OCI-LY7 (cell line): ENCODE results near the gene TTC7B.

Experiments
- CTCF ChIP-seq: fragments of 200-600 bp; sonication (generic); conservative IDR thresholded peaks from 2 replicates; pipeline ENCODE4 v1.5.1; 2014; ENCODE audit warnings: mild to moderate bottlenecking, antibody characterized with exemption, low read length, moderate library complexity, mixed read lengths
- EZH2phosphoT487 ChIP-seq: fragments of 200-600 bp; sonication (generic); IDR thresholded peaks from 2 replicates; pipeline ENCODE4 v1.6.1; 2018; ENCODE audit warnings: low read depth, borderline replicate concordance, mild to moderate bottlenecking, mixed run types, antibody characterized with exemption, low read length, moderate library complexity, mixed read lengths

GRCh38 chr14:90645842-90646443, 170.3 kb downstream of the TTC7B start:
- TF ChIP-seq CTCF = no peak
- TF ChIP-seq EZH2phosphoT487 = no peak
